ENCODE data around the gene HOXD8.
A peak's percentile ranks its signal among the peaks of the same experiment; 100 is the strongest.

HOXD8 gene

GRCh38 chr2:176128982-176129796 is at the start of gene HOXD8:
HOXD8 (plus strand) TSS chr2:176129705; CDS start chr2:176130367, 662 bp downstream.
- no peak for DNase-seq

- DNase-seq: no peak
Measured at GRCh38 chr2:176079831-176080539, 49.5 kb upstream of the HOXD8 start.

GRCh38 chr2:176080540-176081375 is 48.7 kb upstream of the HOXD8 start:
- no peak for DNase-seq

GRCh38 chr2:176081376-176081836 is 48.1 kb upstream of the HOXD8 start:
- DNase-seq: no peak

- no peak for DNase-seq
Measured at GRCh38 chr2:176081837-176082524, 47.5 kb upstream of the HOXD8 start.

GRCh38 chr2:176082525-176082823 is 47.0 kb upstream of the HOXD8 start:
- DNase-seq: no peak

GRCh38 chr2:176082824-176083751 is 46.4 kb upstream of the HOXD8 start:
- no peak for DNase-seq

- no peak for DNase-seq
Measured at GRCh38 chr2:176083796-176084261, 45.7 kb upstream of the HOXD8 start, which contains the start of gene EVX2. EVX2 (minus strand) TSS chr2:176083962; CDS start chr2:176083776, 186 bp downstream.

GRCh38 chr2:176084611-176085119 is 44.8 kb upstream of the HOXD8 start:
- DNase-seq: no peak

- DNase-seq: no peak
Measured at GRCh38 chr2:176085120-176085788, 44.3 kb upstream of the HOXD8 start.

- no peak for DNase-seq
Measured at GRCh38 chr2:176085861-176086771, 43.4 kb upstream of the HOXD8 start.

- no peak for DNase-seq
Measured at GRCh38 chr2:176087330-176088047, 42.0 kb upstream of the HOXD8 start.

- peak; percentile 29 for DNase-seq
Measured at GRCh38 chr2:176088048-176088936, 41.2 kb upstream of the HOXD8 start.

GRCh38 chr2:176088937-176089842 is 40.3 kb upstream of the HOXD8 start:
- DNase-seq: no peak

GRCh38 chr2:176089843-176090395 is 39.6 kb upstream of the HOXD8 start:
- DNase-seq: no peak

- no peak for DNase-seq
Measured at GRCh38 chr2:176090862-176091261, 38.6 kb upstream of the HOXD8 start.
